Mesothelial cell of epicardium (in vitro differentiated cells): Measurements from ENCODE around the gene TRPT1. TPM values are rescaled to one million over a fixed set of nuclear protein-coding genes. Genes with fewer than 3 reads are reported as not detected.

Experiments
- DNase-seq, 2 experiments: peaks; one replicate each; pipeline ENCODE4 v3.0.0; 2021; ENCODE audit warnings: low spot score in 2 of 2; ENCODE audit not compliant: unreplicated experiment in 2 of 2
- H3K27ac Mint-ChIP-seq: 2 replicates; pipeline ENCODE4 v1.8.0; 2021; ENCODE audit warnings: mixed read lengths
- H3K27me3 Mint-ChIP-seq: 2 replicates; pipeline ENCODE4 v1.8.0; 2021; ENCODE audit warnings: low read depth, mixed read lengths
- H3K36me3 Mint-ChIP-seq: 2 replicates; pipeline ENCODE4 v1.8.0; 2021; ENCODE audit warnings: mixed read lengths
- H3K4me1 Mint-ChIP-seq: 2 replicates; pipeline ENCODE4 v1.8.0; 2021; ENCODE audit warnings: mixed read lengths
- H3K4me3 Mint-ChIP-seq: 2 replicates; pipeline ENCODE4 v1.8.0; 2021; ENCODE audit warnings: mild to moderate bottlenecking, moderate library complexity, mixed read lengths
- H3K9me3 Mint-ChIP-seq: 2 replicates; pipeline ENCODE4 v1.8.0; 2021; ENCODE audit warnings: mixed read lengths
- CTCF ChIP-seq: fragments of 200-600 bp; sonication (generic); IDR thresholded peaks from one replicate; pipeline ENCODE4 v1.5.0; 2021; ENCODE audit warnings: antibody characterized with exemption; ENCODE audit not compliant: unreplicated experiment
- total RNA-seq: library from RNA; stranded (reverse); gene quantifications from 3 replicates; pipeline ENCODE4 v1.2.1, GENCODE V29; 2021

The TRPT1 gene
- total RNA-seq, 1 donor from 2014 or later, result 41.1 TPM

- Mint-ChIP-seq H3K9me3 (no peaks in the 10 kb centered on the region), H3K4me1 (peaks cover 29% of the 10 kb centered on the region), H3K36me3 (no peaks in the 10 kb centered on the region), H3K4me3 (peak overlapping the region; percentile 81), H3K27ac (no peak overlapping the region), H3K27me3 (no peaks in the 10 kb centered on the region)
- DNase-seq, result no peak
- TF ChIP-seq CTCF, result no peak
Measured at GRCh38 chr11:64244966-64245365, 19.0 kb upstream of the TRPT1 start.

- no peak for TF ChIP-seq CTCF
- Mint-ChIP-seq H3K4me1 (peaks cover 33% of the 10 kb centered on the region), H3K4me3 (peak overlapping the region; percentile 90), H3K27me3 (no peaks in the 10 kb centered on the region), H3K27ac (no peak overlapping the region), H3K36me3 (no peaks in the 10 kb centered on the region), H3K9me3 (no peaks in the 10 kb centered on the region)
- DNase-seq, result no peak
Measured at GRCh38 chr11:64244107-64244506, 18.1 kb upstream of the TRPT1 start.

GRCh38 chr11:64243236-64243854 is 17.4 kb upstream of the TRPT1 start:
- no peak for DNase-seq
- H3K27ac Mint-ChIP-seq, result peak overlapping the region; percentile 36
- H3K27me3 Mint-ChIP-seq, result no peaks in the 10 kb centered on the region
- no peaks in the 10 kb centered on the region for H3K9me3 Mint-ChIP-seq
- peak overlapping the region; percentile 90 for H3K4me3 Mint-ChIP-seq
- TF ChIP-seq CTCF, result no peak
- peaks cover 33% of the 10 kb centered on the region for H3K4me1 Mint-ChIP-seq
- H3K36me3 Mint-ChIP-seq, result no peaks in the 10 kb centered on the region

- Mint-ChIP-seq H3K27me3 (no peaks in the 10 kb centered on the region), H3K27ac (peak overlapping the region; percentile 100), H3K36me3 (peaks cover 3% of the 10 kb centered on the region), H3K4me1 (peaks cover 26% of the 10 kb centered on the region), H3K4me3 (peak overlapping the region; percentile 90), H3K9me3 (no peaks in the 10 kb centered on the region)
- TF ChIP-seq CTCF, result no peak
- peak; percentile 48 to 100 for DNase-seq
Measured at GRCh38 chr11:64241491-64242374, 15.7 kb upstream of the TRPT1 start.

- Mint-ChIP-seq H3K27ac (peak overlapping the region; percentile 100), H3K4me3 (peak overlapping the region; percentile 90), H3K4me1 (peaks cover 26% of the 10 kb centered on the region), H3K9me3 (no peaks in the 10 kb centered on the region), H3K27me3 (no peaks in the 10 kb centered on the region), H3K36me3 (peaks cover 3% of the 10 kb centered on the region)
- TF ChIP-seq CTCF, result no peak
- peak in 1 of 2 experiments; percentile 100 for DNase-seq
Measured at GRCh38 chr11:64241241-64241490, 15.2 kb upstream of the TRPT1 start.
